ACHN (cell line): Measurements from ENCODE around the gene MT4.
"Not testable (repeated sequence)": the region's sequence is repeated elsewhere in the genome, so short reads cannot be mapped to it uniquely, and the experiment has no call there.

Source experiments
- DNase-seq: peaks from one replicate; pipeline ENCODE4 v3.0.0-alpha.2; 2015
- in situ Hi-C: cut with HindIII; loops from 2 replicates; pipeline ENCODE4 v1.10.0; 2017; ENCODE audit warnings: low sequenced_read_pairs, low pct_ligation_motif_present, low pct_unique_long_range_greater_than_20kb

The MT4 gene

GRCh38 chr16:56551796-56552738, 12.8 kb upstream of the MT4 start:
- in situ Hi-C loops, result no loop called here
- DNase-seq, result no peak

DNA sequence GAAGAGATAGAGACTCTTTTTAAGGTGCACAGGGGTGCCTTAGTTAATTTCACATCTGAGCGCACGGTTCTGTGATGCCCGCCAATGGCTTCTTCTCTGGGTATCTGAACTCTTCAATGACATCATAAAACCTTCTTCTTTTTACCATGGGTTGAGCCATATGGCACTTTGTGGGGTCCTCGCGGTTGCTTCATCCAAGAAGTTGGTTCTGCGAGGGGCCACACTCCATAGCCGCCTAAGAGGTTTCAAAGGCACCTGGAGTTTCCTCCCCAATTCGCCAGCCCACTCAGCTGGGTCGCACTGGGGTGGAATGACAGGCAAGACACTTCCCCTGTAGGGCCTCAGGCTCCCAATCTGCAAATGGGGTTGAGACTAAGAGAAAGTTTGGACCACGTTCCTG, 10.4 kb upstream of the MT4 start:
- no peak for DNase-seq
- in situ Hi-C loops, result no loop called here

DNA sequence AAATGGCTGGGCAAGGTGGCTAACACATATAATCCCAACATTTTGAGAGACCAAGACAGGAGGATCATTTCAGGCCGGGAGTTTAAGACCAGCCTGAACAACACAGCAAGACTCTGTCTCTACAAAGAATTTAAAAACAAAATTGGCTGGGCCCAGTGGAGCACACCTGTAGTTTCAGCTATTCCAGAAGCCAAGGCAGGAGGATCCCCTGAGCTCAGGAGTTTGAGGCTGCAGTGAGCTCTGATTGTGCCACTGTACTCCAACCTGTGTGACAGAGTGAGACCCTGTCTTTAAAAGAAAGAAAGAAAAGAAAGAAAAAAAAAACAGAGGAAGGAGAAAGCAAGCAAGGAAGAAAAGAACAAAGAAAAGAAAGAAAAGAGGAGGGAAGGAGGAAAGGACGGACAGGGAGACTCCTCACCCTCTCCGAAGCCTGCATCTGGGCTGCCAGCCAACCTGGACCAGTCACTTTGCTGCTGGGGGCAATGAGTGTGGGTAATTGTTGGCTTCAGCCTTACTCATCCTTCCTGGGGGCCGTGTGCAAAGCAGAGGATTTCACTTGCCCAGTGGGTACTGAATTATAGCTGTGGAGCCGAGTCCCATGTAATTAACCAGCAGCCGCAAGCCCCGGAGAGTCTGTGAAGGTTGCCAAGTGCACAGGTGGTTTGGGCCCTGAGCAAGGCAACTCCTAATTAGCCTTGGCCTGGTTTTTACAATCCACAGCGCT, 6.7 kb upstream of the MT4 start:
- in situ Hi-C loops, result no loop called here
- DNase-seq, result peak; percentile 78

- no peak for DNase-seq
- in situ Hi-C loops, result no loop called here
Observed at GRCh38 chr16:56559109-56559508, 5.8 kb upstream of the MT4 start.

DNA sequence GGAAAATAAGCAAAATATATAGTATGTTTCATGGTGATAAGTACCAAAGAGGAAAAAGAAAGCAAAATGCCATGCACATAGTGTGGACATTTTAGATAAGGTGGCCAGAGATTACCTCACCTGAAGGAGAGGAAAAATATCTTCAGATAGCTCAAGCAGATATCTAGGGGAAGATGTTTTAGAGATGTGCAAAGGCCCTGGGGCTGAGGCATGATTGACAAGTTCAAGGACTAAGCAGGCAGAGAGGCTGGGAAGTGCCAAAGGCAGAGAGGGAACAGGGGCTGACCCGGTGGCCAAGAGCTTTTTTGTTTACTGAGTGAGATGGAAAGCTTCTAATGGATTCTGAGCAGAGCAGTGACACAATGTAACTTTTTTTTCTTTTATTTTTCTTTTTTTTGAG, 4.4 kb upstream of the MT4 start:
- no peak for DNase-seq
- in situ Hi-C loops, result no loop called here

- no peak for DNase-seq
- in situ Hi-C loops, result no loop called here
Observed at GRCh38 chr16:56561126-56561525, 3.7 kb upstream of the MT4 start.

DNA sequence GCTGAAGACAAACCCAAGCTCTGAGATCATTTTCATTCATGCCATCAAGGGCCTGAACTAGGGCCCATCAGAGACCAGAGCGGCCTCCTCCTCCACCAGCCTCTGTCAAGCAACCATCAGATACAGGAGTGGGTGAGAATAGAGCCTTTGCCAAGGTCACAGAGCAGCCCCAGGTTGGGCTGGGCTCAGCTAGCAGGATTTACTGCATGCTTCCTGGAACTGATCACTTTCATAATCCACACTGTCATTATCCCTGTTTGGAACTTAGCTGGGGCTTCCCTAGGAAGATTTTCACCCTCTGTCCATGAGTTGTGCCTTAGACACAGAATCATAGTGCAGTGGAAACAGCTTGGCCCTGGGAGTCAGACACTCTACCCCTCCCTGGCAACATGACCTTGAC, 5.1 kb downstream of the MT4 start:
- in situ Hi-C loops, result no loop called here
- DNase-seq, result no peak

DNA sequence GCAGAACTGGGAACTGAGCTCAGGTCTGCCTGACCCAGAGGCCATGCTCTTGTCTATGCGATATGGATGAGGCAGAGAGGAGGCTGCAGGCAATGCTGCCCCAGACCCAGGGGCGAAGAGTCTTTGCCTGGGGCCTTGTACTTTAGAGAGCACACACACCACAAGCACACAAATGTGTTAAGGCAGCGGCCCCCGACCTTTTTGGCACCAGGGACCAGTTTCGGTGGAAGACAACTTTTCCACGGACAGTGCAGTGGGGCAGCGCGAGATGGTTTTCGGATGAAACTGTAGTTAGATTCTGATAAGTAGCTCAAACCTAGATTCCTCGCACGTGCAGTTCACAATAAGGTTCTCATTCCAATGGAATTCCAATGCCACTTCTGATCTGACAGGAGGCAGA, 6.7 kb downstream of the MT4 start:
- no peak for DNase-seq
- in situ Hi-C loops, result no loop called here

- in situ Hi-C loops, result no loop called here
Observed at GRCh38 chr16:56574625-56575024, 9.8 kb downstream of the MT4 start.

DNA sequence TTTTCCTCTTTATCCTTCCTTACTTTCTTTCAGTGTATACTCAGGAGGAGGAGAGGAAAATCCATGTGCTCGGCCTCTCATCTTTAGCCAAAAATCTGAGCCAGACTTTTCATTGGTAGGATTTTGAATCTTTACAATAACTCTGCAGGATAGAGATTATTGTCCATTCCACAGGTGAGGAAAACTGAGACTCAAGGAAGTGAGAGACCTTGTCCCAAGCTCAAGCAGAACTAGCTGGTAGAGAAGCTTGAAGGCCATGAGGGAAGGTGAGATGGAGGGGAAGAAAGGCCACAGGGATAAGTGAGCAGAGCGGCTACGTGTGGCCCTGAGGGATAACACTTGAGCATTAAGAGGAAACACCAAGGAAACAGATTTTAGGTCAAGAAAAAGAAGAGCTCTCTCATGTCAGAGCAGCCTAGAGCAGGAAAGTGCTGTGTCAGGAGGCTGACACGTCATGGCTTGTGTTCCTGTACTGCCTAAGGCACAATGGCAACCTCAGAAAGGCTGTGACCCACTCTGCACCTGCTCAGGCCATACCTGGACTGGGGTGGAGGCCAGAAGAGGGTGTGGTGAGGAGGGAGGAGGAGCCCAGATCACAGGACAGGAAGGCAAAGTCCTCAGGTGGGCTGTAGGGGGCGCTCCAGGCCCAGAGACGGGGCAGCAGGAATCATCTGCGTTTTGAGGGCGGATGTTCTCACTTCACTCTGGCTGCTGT, 11.9 kb downstream of the MT4 start:
- in situ Hi-C loops, result no loop called here
- peak; percentile 62 for DNase-seq

More at GRCh38 chr16:56574625-56575024, 9.8 kb downstream of the MT4 start:
- no peak for DNase-seq

DNA sequence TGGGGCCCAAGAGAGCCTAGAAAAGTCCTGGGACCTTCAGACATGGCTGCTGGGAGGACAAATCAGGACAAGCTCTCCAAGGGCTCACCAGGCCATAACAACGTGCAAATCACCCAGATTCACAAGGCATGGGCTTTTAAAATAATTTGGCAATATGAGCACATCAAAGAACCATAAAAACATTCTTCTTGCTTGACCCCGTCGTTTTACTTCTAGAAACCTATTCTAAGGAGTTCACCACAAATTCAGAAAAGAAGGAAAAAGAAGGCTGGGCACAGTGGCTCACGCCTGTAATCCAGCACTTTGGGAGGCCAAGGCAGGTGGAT, 12.4 kb downstream of the MT4 start:
- in situ Hi-C loops, result no loop called here

GRCh38 chr16:56580391-56581048, 15.6 kb downstream of the MT4 start:
- in situ Hi-C loops, result no loop called here

More for the DNA sequence above, 12.4 kb downstream of the MT4 start:
- no peak for DNase-seq

GRCh38 chr16:56582911-56583310, 18.0 kb downstream of the MT4 start:
- in situ Hi-C loops, result not testable (repeated sequence)

More at GRCh38 chr16:56580391-56581048, 15.6 kb downstream of the MT4 start:
- no peak for DNase-seq

GRCh38 chr16:56583351-56584168, 18.7 kb downstream of the MT4 start:
- no peak for DNase-seq
- in situ Hi-C loops, result no loop called here

More at GRCh38 chr16:56582911-56583310, 18.0 kb downstream of the MT4 start:
- DNase-seq, result not testable (repeated sequence)

DNA sequence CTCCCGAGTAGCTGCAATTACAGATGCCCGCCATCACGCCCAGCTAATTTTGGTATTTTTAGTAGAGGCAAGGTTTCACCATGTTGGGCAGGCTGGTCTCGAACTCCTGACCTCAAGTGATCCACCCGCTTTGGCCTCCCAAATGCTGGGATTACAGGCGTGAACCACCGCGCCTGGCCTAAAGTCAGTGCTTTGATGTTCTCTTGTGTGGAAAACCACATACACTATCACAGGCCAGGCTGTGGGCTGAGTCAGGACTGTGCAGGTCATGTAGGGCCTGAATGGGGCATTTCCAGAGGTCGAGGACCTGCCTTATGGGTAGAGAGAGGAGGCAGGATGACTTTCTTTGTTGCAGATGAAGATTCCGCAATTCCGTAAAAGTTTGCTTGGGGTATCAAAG, 19.4 kb downstream of the MT4 start:
- in situ Hi-C loops, result no loop called here
- DNase-seq, result no peak

- in situ Hi-C loops, result no loop called here
- DNase-seq, result no peak
Observed at GRCh38 chr16:56588781-56589140, 23.9 kb downstream of the MT4 start.

DNA sequence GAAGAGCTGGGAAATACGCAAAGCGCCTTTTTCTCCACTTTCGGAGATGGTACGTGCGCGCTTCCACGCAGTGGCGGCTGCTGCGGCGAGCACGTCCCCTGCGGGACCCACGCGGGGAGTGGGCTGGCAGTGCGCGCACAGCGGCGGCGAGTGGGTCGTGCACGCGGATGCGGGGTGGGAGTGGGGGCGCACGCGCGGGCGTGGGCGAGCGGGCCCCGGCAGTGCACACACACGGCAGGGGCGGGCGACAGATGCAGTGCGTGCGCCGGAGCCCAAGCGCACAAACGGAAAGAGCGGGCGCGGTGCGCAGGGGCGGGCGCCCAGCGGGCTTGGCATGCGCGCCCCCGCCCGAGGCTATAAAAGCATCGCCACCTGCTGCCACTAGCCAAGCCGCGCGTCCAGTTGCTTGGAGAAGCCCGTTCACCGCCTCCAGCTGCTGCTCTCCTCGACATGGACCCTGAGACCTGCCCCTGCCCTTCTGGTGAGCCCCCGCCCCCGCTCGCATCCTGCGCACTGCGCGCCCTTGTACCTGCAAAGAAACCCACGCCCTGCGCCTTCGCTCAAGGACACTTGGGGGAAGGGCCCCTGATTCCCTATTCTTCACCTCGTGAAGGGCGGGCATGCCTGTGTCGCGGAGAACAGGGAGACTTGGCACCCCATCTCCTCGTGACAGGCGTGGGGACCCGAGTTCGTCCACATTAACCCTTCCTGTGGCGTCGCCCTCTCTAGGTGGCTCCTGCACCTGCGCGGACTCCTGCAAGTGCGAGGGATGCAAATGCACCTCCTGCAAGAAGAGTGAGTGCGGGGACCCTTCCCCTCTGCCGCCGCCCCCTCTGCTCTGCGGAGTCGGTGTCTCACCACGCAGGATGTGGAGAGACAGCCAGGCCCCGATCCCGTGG, 24.5 kb downstream of the MT4 start, which contains the start of gene MT3:
Gene MT3 (plus strand): TSS at position 388 of the 899 bp plus-strand sequence. CDS start 63 bp downstream, at position 451.
- in situ Hi-C loops, result no loop called here
- DNase-seq, result peak; percentile 39
